GF-D8 (cell line): ENCODE results near the gene ABLIM1.
A peak's percentile ranks its signal among the peaks of the same experiment; 100 is the strongest.

Experiments
- DNase-seq: peaks from one replicate; lab custom pipeline; 2025; lab: John Stamatoyannopoulos, UW

ABLIM1 gene

GRCh38 chr10:114545819-114546218 is 112.3 kb downstream of the ABLIM1 start:
- no peak for DNase-seq

GRCh38 chr10:114545071-114545470 is 113.0 kb downstream of the ABLIM1 start:
- no peak for DNase-seq

- no peak for DNase-seq
Observed at GRCh38 chr10:114544045-114544659, 113.9 kb downstream of the ABLIM1 start.

- DNase-seq: no peak
Observed at GRCh38 chr10:114543456-114543855, 114.6 kb downstream of the ABLIM1 start.

- no peak for DNase-seq
Observed at GRCh38 chr10:114542373-114542772, 115.7 kb downstream of the ABLIM1 start.

- no peak for DNase-seq
Observed at GRCh38 chr10:114541797-114542160, 116.3 kb downstream of the ABLIM1 start.

GRCh38 chr10:114541081-114541796 is 116.8 kb downstream of the ABLIM1 start:
- DNase-seq: no peak

GRCh38 chr10:114540236-114540635 is 117.8 kb downstream of the ABLIM1 start:
- DNase-seq: no peak

- no peak for DNase-seq
Observed at GRCh38 chr10:114539623-114540022, 118.5 kb downstream of the ABLIM1 start.

GRCh38 chr10:114538181-114538906 is 119.7 kb downstream of the ABLIM1 start:
- no peak for DNase-seq

GRCh38 chr10:114537736-114538135 is 120.3 kb downstream of the ABLIM1 start:
- DNase-seq: no peak

- DNase-seq: no peak
Observed at GRCh38 chr10:114534571-114534981, 123.5 kb downstream of the ABLIM1 start.

- DNase-seq: no peak
Observed at GRCh38 chr10:114532226-114532625, 125.8 kb downstream of the ABLIM1 start.

- DNase-seq: peak; percentile 76
Observed at GRCh38 chr10:114526504-114527238, 131.4 kb downstream of the ABLIM1 start.

GRCh38 chr10:114526126-114526503 is 132.0 kb downstream of the ABLIM1 start:
- DNase-seq: no peak

GRCh38 chr10:114525368-114525949 is 132.6 kb downstream of the ABLIM1 start:
- no peak for DNase-seq

GRCh38 chr10:114523876-114524275 is 134.2 kb downstream of the ABLIM1 start:
- no peak for DNase-seq

- DNase-seq: no peak
Observed at GRCh38 chr10:114521255-114521654, 136.8 kb downstream of the ABLIM1 start.

GRCh38 chr10:114520453-114520852 is 137.6 kb downstream of the ABLIM1 start:
- no peak for DNase-seq

- DNase-seq: no peak
Observed at GRCh38 chr10:114519756-114520293, 138.2 kb downstream of the ABLIM1 start.

GRCh38 chr10:114519306-114519669 is 138.8 kb downstream of the ABLIM1 start:
- DNase-seq: no peak
